ENCODE measurements around the gene E2F1. TPM values are rescaled to one million over a fixed set of nuclear protein-coding genes. Genes with fewer than 3 reads are reported as not detected.

E2F1 gene
- total RNA-seq, 2 donors from 2014 or later, result 26.9 to 33.7 TPM

- H3K4me3 Mint-ChIP-seq, result no peak overlapping the region
- H3K9me3 Mint-ChIP-seq, result no peaks in the 10 kb centered on the region
- H3K27me3 ChIP-seq (ENCODE audit: control insufficient read depth, insufficient read depth, low read length, poor library complexity, severe bottlenecking), result no peaks in the 10 kb centered on the region
- TF ChIP-seq CTCF (conservative IDR thresholded peaks at IDR 0.05), result no peak
- H3K36me3 Mint-ChIP-seq (ENCODE audit: low read depth), result no peaks in the 10 kb centered on the region
- no peak overlapping the region for H3K4me3 ChIP-seq (ENCODE audit: low read length)
- H3K4me1 Mint-ChIP-seq, result peaks cover 3% of the 10 kb centered on the region
- no peaks in the 10 kb centered on the region for H3K9me3 ChIP-seq (ENCODE audit: control insufficient read depth, low read length)
- no peak overlapping the region for H3K27ac Mint-ChIP-seq
- H3K27ac ChIP-seq (ENCODE audit: low read depth, low read length), result no peak overlapping the region
- H3K9ac ChIP-seq (ENCODE audit: extremely low read depth, low read length, poor library complexity, severe bottlenecking), result no peak overlapping the region
- H3K27me3 Mint-ChIP-seq (ENCODE audit: insufficient read depth), result no peaks in the 10 kb centered on the region
- H3K4me1 ChIP-seq (ENCODE audit: control insufficient read depth, insufficient read depth, low read length), result no peaks in the 10 kb centered on the region
- WGBS, 2 experiments (ENCODE audit: insufficient coverage in 1 of 2, insufficient read length in 1 of 2), result 91 to 96% methylated on average over 4 to 5 of the region's 5 CpGs
- no peaks in the 10 kb centered on the region for H3K36me3 ChIP-seq (ENCODE audit: control insufficient read depth, insufficient read depth, low read length)
- DNase-seq, result no peak
These were observed 40.9 kb upstream of the E2F1 start for GRCh38 chr20:33727115-33727479.

- Histone ChIP-seq H3K27me3 (ENCODE audit: control insufficient read depth, insufficient read depth, low read length, poor library complexity, severe bottlenecking) (no peaks in the 10 kb centered on the region), H3K36me3 (ENCODE audit: control insufficient read depth, insufficient read depth, low read length) (no peaks in the 10 kb centered on the region), H3K4me1 (ENCODE audit: control insufficient read depth, insufficient read depth, low read length) (no peaks in the 10 kb centered on the region), H3K9me3 (ENCODE audit: control insufficient read depth, low read length) (no peaks in the 10 kb centered on the region), H3K9ac (ENCODE audit: extremely low read depth, low read length, poor library complexity, severe bottlenecking) (no peak overlapping the region), H3K27ac (ENCODE audit: low read depth, low read length) (no peak overlapping the region), H3K4me3 (ENCODE audit: low read length) (no peak overlapping the region)
- Mint-ChIP-seq H3K27ac (no peak overlapping the region), H3K27me3 (ENCODE audit: insufficient read depth) (peaks cover 2% of the 10 kb centered on the region), H3K4me3 (no peak overlapping the region), H3K9me3 (no peaks in the 10 kb centered on the region), H3K4me1 (no peaks in the 10 kb centered on the region), H3K36me3 (ENCODE audit: low read depth) (no peaks in the 10 kb centered on the region)
- 88 to 91% methylated on average over 5 to 7 of the region's 7 CpGs for WGBS, 2 experiments (ENCODE audit: insufficient coverage in 1 of 2, insufficient read length in 1 of 2)
- no peak for TF ChIP-seq CTCF (conservative IDR thresholded peaks at IDR 0.05)
- DNase-seq, result no peak
These were observed 39.6 kb upstream of the E2F1 start for GRCh38 chr20:33725607-33726264.

- Histone ChIP-seq H3K4me1 (ENCODE audit: control insufficient read depth, insufficient read depth, low read length) (no peaks in the 10 kb centered on the region), H3K27me3 (ENCODE audit: control insufficient read depth, insufficient read depth, low read length, poor library complexity, severe bottlenecking) (no peaks in the 10 kb centered on the region), H3K9ac (ENCODE audit: extremely low read depth, low read length, poor library complexity, severe bottlenecking) (no peak overlapping the region), H3K4me3 (ENCODE audit: low read length) (no peak overlapping the region), H3K9me3 (ENCODE audit: control insufficient read depth, low read length) (no peaks in the 10 kb centered on the region), H3K27ac (ENCODE audit: low read depth, low read length) (no peak overlapping the region), H3K36me3 (ENCODE audit: control insufficient read depth, insufficient read depth, low read length) (no peaks in the 10 kb centered on the region)
- H3K36me3 Mint-ChIP-seq (ENCODE audit: low read depth), result no peaks in the 10 kb centered on the region
- 93 to 99% methylated on average over 14 of the region's 14 CpGs for WGBS, 2 experiments (ENCODE audit: insufficient coverage in 1 of 2, insufficient read length in 1 of 2)
- peaks cover 3% of the 10 kb centered on the region for H3K9me3 Mint-ChIP-seq
- DNase-seq, result no peak
- no peak for TF ChIP-seq CTCF (conservative IDR thresholded peaks at IDR 0.05)
- peaks cover 2% of the 10 kb centered on the region for H3K27me3 Mint-ChIP-seq (ENCODE audit: insufficient read depth)
- H3K4me1 Mint-ChIP-seq, result no peaks in the 10 kb centered on the region
- H3K4me3 Mint-ChIP-seq, result no peak overlapping the region
- H3K27ac Mint-ChIP-seq, result no peak overlapping the region
These were observed 38.4 kb upstream of the E2F1 start for GRCh38 chr20:33724439-33725094.
